HUES6 (cell line): ENCODE results near the gene GNGT1.

Experiments
- H3K27ac ChIP-seq: 2 replicates; pipeline ENCODE4 v1.7.0; 2013; ENCODE audit warnings: low read depth, mild to moderate bottlenecking, low read length, inconsistent platforms
- H3K27me3 ChIP-seq: 2 replicates; pipeline ENCODE4 v1.6.1; 2013; ENCODE audit warnings: low read length; ENCODE audit not compliant: control insufficient read depth, insufficient read depth
- H3K36me3 ChIP-seq: 2 replicates; pipeline ENCODE4 v1.6.1; 2013; ENCODE audit warnings: low read length; ENCODE audit not compliant: control insufficient read depth, insufficient read depth
- H3K4me1 ChIP-seq: 2 replicates; pipeline ENCODE4 v1.6.1; 2013; ENCODE audit warnings: low read length; ENCODE audit not compliant: control insufficient read depth, insufficient read depth
- H3K4me3 ChIP-seq: 2 replicates; pipeline ENCODE4 v1.5.1; 2013; ENCODE audit warnings: low read depth, low read length
- H3K9ac ChIP-seq: one replicate; pipeline ENCODE4 v1.6.1; 2013; ENCODE audit warnings: mild to moderate bottlenecking, low read length
- H3K9me3 ChIP-seq: 2 replicates; pipeline ENCODE4 v1.6.1; 2013; ENCODE audit warnings: low read depth, low read length; ENCODE audit not compliant: control insufficient read depth, insufficient read depth

The GNGT1 gene

DNA sequence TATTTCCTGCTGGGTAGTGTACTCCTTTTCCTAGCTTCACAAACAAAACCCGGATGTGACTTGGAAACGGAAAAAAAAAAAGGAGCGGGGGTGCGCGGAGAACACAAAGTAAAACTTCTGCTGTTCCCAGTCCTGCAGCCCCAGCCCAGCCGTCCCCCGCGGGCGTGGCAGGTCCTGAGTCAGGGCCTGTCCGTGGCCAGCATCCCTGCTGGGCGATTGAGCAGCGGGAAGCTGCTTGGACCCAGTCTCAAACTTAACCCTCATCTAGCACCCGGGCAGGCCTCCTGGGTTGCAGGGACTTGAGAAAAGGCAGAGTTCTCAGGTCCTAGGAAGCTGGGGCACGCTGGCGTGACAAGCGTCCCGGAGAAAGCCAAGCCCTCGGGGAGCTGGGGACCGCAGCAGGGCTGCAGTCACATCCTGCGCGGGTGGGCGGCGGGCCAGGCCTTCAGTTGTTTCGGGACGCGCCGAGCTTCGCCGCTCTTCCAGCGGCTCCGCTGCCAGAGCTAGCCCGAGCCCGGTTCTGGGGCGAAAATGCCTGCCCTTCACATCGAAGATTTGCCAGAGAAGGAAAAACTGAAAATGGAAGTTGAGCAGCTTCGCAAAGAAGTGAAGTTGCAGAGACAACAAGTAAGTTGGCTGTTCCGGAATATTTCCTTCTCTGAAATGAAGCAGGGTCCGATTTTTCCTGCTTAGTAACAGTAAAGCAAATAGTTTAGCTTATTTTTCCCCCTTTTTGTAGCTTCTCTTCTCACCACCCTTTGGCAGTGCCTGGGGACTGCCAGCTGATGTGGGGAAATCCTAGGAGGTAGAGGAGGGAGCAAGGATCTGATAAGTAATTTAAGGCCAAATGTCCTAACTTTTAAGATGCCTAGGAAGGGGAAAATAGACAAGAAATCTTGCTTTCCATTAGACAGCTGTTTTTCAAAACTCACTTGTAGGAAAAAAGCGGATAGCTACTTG is 15.5 kb downstream of the GNGT1 start, which contains the start of gene GNG11:
Gene GNG11 (plus strand): TSS at position 129 of the 960 bp plus-strand sequence. CDS start 403 bp downstream, at position 532.
- Histone ChIP-seq H3K27ac (no peak within 1 kb of the TSS; the same call in 1 of the 2 replicates), H3K4me1 (peaks cover 14% of the 10 kb centered on the region), H3K27me3 (no peaks in the 10 kb centered on the region), H3K36me3 (no peaks in the 10 kb centered on the region), H3K9me3 (no peaks in the 10 kb centered on the region), H3K4me3 (peak within 1 kb of the TSS; percentile 53), H3K9ac (peak within 1 kb of the TSS; percentile 44)

DNA sequence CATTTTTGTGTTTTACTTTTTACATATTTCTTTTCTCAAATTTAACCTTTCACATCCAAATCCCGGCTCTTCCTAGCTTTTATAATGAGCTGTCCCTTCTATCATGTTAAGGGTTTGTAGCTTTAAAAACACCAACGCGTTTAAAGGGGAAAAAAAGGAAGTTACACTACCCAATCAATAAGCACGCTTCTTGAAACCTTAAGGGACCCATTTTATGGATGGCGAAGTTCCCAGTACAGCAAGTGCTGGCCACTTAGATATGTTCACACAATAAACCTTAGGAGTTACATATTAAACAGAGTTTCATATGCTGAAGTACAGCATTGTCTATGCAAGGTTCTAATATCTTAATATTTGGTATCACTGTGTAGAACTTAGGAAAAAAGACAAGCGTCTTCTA is 16.9 kb downstream of the GNGT1 start:
- Histone ChIP-seq H3K9ac (no peak overlapping the region), H3K36me3 (no peaks in the 10 kb centered on the region), H3K27me3 (no peaks in the 10 kb centered on the region), H3K4me3 (no peak overlapping the region), H3K4me1 (peaks cover 14% of the 10 kb centered on the region), H3K27ac (no peak overlapping the region), H3K9me3 (no peaks in the 10 kb centered on the region)

DNA sequence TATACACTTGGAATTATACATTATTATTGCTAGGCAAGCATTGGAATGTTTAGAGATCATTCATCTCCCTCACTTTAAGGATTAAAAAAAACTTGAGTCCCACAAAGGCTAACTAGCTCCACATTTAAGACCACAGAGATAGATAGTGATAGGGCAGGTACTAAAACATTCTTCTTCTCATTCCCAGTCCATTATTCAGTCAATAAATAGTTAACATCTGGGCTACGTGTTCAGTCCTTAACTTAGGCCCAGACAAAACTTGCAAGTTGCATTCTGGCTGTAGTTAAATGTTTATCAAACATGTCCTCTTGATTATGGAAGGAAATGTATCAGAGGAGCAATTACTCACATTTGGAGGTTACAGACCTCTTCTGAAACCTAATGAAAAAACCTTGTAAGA is 17.6 kb downstream of the GNGT1 start:
- H3K4me3 ChIP-seq: no peak overlapping the region

DNA sequence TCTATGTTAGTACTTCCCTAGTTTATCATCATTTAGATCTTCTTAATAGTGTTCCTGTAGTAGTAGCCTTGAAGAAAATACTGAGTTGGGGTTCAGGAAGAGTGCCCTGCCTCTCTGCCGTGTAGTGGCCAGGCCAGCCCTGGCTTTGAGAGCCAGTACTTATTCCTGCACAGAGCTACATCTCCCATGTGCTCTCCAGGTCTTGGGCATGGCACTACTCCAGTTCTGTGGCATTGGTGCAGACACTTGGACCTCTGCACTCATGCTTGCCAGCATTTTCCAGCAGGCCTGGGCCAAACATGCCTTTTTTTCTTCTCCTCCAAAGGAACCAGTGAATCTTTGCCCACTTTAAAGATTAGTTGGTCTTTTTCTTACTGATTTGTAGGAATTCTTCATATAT is 20.4 kb downstream of the GNGT1 start:
- Histone ChIP-seq H3K36me3 (no peaks in the 10 kb centered on the region), H3K27ac (no peak overlapping the region), H3K4me1 (0 out of 2 replicates have a peak, but pooled peaks cover 4% of the 10 kb centered on the region), H3K4me3 (no peak overlapping the region), H3K9ac (no peak overlapping the region), H3K9me3 (no peaks in the 10 kb centered on the region), H3K27me3 (no peaks in the 10 kb centered on the region)

More for the DNA sequence above, 17.6 kb downstream of the GNGT1 start:
- no peak overlapping the region for H3K27ac ChIP-seq
- H3K9ac ChIP-seq: no peak overlapping the region
- H3K9me3 ChIP-seq: no peaks in the 10 kb centered on the region
- peaks cover 14% of the 10 kb centered on the region for H3K4me1 ChIP-seq
- no peaks in the 10 kb centered on the region for H3K27me3 ChIP-seq
- H3K36me3 ChIP-seq: no peaks in the 10 kb centered on the region

DNA sequence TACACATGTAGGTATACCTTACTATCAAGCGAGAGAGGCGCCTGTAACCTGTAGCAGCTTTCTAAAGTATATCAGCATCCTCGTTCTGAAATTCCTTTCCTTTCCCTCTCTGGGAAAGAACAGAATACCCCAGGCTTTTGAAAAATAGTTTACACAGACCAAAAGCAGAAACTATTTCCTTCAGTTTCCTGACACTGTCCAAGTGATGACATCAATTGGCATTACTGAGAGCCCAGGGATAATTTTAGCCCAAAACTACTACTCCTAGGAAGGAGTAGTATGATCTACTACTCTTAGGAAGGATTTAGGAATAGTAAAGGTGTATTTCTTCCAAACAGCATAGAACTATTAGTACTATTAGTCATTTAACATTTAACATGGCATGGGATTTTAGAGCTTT is 21.2 kb downstream of the GNGT1 start:
- H3K9ac ChIP-seq: no peak overlapping the region
- H3K4me1 ChIP-seq: no peaks in the 10 kb centered on the region
- H3K27me3 ChIP-seq: no peaks in the 10 kb centered on the region
- H3K36me3 ChIP-seq: no peaks in the 10 kb centered on the region
- no peak overlapping the region for H3K4me3 ChIP-seq
- no peaks in the 10 kb centered on the region for H3K9me3 ChIP-seq
- H3K27ac ChIP-seq: no peak overlapping the region

DNA sequence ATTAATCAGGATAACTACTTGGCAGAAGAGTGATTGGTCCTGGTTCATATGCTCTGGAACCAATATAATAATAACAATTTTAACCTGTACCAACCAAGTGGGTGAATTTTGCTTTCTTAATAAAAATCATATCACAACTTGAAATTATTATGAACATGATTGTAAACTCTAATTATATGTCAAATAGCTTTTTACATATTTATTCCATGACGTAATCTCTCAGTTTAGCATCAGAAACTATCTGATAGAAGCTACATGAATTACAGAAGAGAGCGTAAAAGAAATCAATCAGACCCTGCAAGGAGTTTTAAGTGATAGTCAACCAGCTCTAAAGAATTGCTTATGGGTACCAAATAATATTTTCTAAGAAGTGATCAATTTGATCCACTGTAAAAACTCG is 25.3 kb downstream of the GNGT1 start:
- no peak overlapping the region for H3K4me3 ChIP-seq
- H3K27me3 ChIP-seq: no peaks in the 10 kb centered on the region
- H3K9ac ChIP-seq: no peak overlapping the region

DNA sequence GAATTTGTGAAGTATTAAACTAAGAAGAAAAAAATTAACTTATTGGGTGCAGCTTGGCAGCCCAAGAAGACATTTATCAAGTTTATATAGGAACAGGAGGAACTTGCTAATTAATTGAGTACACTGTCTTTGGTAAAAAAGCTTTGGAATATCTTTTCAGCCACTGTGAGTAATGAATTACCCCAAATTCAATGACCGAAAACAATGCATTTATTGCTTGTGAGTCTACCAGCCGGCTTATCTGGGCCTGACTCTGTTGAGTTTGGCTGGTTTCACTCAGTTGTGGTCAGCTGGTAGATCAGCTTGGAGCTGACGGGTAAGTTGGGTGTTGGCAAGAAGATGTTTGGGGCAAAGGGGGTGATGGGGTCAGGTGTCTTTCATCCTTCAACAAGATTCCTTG is 26.8 kb downstream of the GNGT1 start:
- Histone ChIP-seq H3K27ac (no peak overlapping the region), H3K4me3 (no peak overlapping the region), H3K9me3 (no peaks in the 10 kb centered on the region), H3K4me1 (no peaks in the 10 kb centered on the region), H3K9ac (no peak overlapping the region), H3K36me3 (no peaks in the 10 kb centered on the region), H3K27me3 (no peaks in the 10 kb centered on the region)

More for the DNA sequence above, 25.3 kb downstream of the GNGT1 start:
- Histone ChIP-seq H3K9me3 (no peaks in the 10 kb centered on the region), H3K36me3 (no peaks in the 10 kb centered on the region), H3K27ac (no peak overlapping the region), H3K4me1 (no peaks in the 10 kb centered on the region)

DNA sequence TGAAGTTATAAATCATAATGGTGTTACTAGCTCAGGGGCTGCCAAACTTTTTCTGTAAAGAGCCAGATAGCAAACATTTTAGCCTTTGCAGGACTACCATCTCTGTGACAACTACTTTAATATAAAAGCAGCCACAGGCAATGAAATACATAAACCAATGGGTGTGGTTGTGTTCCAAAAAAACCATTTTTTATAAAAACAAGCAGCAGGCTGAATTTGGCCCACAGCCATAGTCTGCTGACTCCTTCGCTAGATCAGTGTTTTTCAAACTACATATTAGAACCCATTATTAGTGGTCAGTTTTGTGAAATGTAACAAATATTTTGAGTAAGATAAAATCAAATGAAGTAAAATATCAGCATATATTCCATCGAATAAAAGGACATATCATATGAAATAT is 28.7 kb downstream of the GNGT1 start:
- Histone ChIP-seq H3K4me1 (no peaks in the 10 kb centered on the region), H3K27ac (no peak overlapping the region), H3K9ac (no peak overlapping the region), H3K9me3 (no peaks in the 10 kb centered on the region), H3K36me3 (no peaks in the 10 kb centered on the region), H3K27me3 (no peaks in the 10 kb centered on the region), H3K4me3 (no peak overlapping the region)

DNA sequence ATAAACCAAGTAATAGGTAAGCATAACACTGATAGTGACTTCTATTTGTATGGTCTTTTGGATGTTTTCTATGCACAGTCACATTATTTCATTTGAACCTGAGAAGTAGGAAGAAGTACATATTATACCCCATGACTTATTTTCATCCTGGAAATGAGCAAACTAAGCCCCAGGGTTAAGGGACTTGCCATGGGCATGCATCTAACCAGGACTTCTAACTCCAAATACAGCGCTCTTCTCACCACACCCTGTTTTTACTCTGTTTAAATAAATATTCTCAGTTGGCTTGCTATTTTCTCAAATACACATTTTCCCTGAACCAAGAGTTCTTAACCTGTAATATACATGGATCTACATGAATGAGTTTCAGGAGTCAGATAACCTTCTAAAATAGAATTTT is 31.5 kb downstream of the GNGT1 start:
- no peaks in the 10 kb centered on the region for H3K4me1 ChIP-seq
- H3K9me3 ChIP-seq: peaks cover 3% of the 10 kb centered on the region; the same call in 1 of the 2 replicates
- H3K27me3 ChIP-seq: no peaks in the 10 kb centered on the region
- no peak overlapping the region for H3K4me3 ChIP-seq
- no peak overlapping the region for H3K27ac ChIP-seq
- no peaks in the 10 kb centered on the region for H3K36me3 ChIP-seq
- no peak overlapping the region for H3K9ac ChIP-seq

DNA sequence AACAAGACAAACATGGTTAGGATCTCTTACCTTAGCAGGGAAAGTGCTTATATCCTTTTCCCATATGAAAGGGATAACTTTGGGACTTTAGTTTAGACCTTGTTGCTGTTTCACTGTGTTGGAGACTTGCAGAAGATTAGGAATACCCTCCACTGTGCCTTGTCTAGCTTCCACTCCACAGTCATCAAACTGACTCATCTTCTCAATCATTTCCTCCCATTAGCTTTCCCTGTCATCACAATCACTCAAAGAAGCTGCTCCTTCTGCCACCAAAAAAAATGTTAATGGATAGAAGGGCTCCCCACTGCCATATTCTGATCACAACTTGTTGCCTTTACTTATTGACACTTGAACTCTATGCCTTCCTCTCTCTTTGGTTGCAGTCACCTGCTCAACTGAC is 31.9 kb downstream of the GNGT1 start:
- H3K4me1 ChIP-seq: no peaks in the 10 kb centered on the region
- H3K27me3 ChIP-seq: no peaks in the 10 kb centered on the region
- H3K4me3 ChIP-seq: no peak overlapping the region
- no peaks in the 10 kb centered on the region for H3K36me3 ChIP-seq
- peaks cover 3% of the 10 kb centered on the region; the same call in 1 of the 2 replicates for H3K9me3 ChIP-seq
- H3K27ac ChIP-seq: no peak overlapping the region
- H3K9ac ChIP-seq: no peak overlapping the region

DNA sequence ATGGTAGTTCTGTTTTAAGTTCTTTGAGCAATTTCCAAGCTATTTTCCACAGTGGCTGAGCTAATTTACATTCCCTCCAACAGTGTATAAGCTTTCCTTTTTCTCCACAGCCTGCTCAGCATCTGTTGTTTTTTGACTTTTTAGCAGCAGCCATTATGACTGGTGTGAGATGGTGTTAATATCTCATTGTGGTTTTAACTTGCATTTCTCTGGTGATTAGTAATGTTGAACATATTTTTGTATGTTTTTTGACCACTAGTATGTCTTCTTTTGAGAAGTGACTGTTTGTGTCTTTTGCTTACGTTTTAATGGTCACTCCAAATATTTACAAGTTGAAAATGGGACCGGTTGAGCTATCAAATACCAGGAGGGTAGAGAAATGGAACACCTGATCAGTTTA is 35.6 kb downstream of the GNGT1 start:
- Histone ChIP-seq H3K27ac (no peak overlapping the region), H3K4me3 (no peak overlapping the region), H3K4me1 (no peaks in the 10 kb centered on the region), H3K9ac (no peak overlapping the region), H3K27me3 (no peaks in the 10 kb centered on the region), H3K36me3 (no peaks in the 10 kb centered on the region), H3K9me3 (peaks cover 3% of the 10 kb centered on the region; the same call in 1 of the 2 replicates)
